Lower leg skin (tissue), 4 donors: ENCODE data around the gene SPARC. TPM values are rescaled to one million over a fixed set of nuclear protein-coding genes. Genes with fewer than 3 reads are reported as not detected.

Experiments
- DNase-seq, 2 donors: peaks; one replicate each; pipeline ENCODE4 v3.0.0-alpha.2; 2019; ENCODE audit warnings: low spot score in 2 of 2
- H3K4me3 ChIP-seq: fragments of 200-600 bp; sonication (generic); 2 replicates; pipeline ENCODE4 v1.5.1; 2017; ENCODE audit warnings: mild to moderate bottlenecking, low read depth; ENCODE audit not compliant: poor library complexity, severe bottlenecking
- CTCF ChIP-seq, 3 donors: fragments of 450-650 bp; IDR thresholded peaks; one replicate each; pipeline ENCODE4 v1.5.1; 2016; ENCODE audit warnings: antibody characterized with exemption in 3 of 3, mild to moderate bottlenecking in 3 of 3, moderate library complexity in 2 of 3
- POLR2A ChIP-seq, 2 donors: fragments of 450-650 bp; IDR thresholded peaks; one replicate each; pipeline ENCODE4 v1.6.1; 2016 to 2017; ENCODE audit warnings: antibody characterized with exemption in 2 of 2, mild to moderate bottlenecking in 1 of 2, moderate library complexity in 1 of 2
- WGBS, 2 donors: methylation state at CpG; one replicate each; pipeline ENCODE4 v1.1.5; 2018; 5-methylcytosine and 5-hydroxymethylcytosine counted together
- intact Hi-C: fragments of 100-400 bp; cut with DNase I; formaldehyde crosslinking; loops from one replicate; pipeline ENCODE4 v1.15.0; 2023; ENCODE audit warnings: low total_unique reads
- total RNA-seq, 4 donors: library from RNA; depleted of rRNA; stranded (reverse); fragments of >200 nt; gene quantifications; one replicate each; pipeline ENCODE4 v1.1.0, GENCODE V29; 2016

Gene SPARC
- total RNA-seq, 4 donors from 2014 or later, result 133 to 494 (median 213) TPM

DNA sequence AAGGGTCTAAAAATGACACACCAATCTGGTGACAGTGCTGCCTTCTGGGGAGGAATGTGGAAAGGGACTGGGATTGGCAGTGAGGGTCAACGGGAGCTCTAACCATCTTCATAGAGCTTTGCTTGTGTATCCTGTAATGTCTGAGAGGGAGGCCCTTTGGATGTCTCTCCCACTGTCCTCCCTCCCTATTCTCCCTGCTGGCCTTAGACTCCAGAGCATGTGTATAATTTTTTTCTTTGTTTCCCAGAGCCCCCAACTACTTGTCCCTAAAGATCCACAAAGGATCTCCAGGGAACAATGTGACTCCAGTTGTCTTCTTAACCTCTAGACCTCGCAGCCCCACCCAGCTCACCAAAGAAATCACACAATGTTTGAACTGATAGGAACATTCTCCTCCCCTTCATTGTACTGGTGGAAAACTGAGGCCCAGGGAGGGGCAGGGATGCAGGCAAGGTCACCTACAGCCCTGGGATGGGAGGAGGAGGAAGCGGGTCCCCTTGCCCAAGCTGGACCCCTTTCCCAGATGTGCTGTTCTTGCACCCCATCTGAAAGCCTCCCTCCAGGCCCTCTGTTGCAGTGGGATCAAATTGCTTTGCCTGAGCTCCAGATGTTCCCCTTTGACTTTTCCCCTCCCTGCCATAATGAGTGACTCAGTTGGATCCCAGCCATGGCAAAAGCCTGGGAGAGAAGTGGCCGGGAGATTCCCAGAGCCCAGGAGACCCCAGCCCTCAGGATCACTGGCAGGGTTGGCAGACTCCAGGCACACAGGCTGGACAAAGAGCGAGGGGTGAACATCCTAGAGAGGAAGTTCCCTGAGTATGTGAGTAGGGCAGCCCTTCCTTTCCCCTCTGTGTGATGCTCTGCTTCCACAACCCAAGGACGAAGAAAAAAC, 21.8 kb downstream of the SPARC start:
- intact Hi-C loops, result no loop called here
- DNase-seq, result no peak
- TF ChIP-seq CTCF (IDR thresholded peaks at IDR 0.05) (no peak), POLR2A (IDR thresholded peaks at IDR 0.05) (no peak)
- 38 to 43% methylated on average over 6 of the region's 6 CpGs for WGBS, 2 donors
- no peak overlapping the region for H3K4me3 ChIP-seq

- intact Hi-C loops, result no loop called here
Measured at GRCh38 chr5:151663617-151664293, 23.0 kb downstream of the SPARC start.

GRCh38 chr5:151662805-151663204, 23.9 kb downstream of the SPARC start:
- TF ChIP-seq CTCF (IDR thresholded peaks at IDR 0.05), result no peak
- no peak for TF ChIP-seq POLR2A (IDR thresholded peaks at IDR 0.05)
- WGBS, 2 donors, result 65 to 70% methylated on average over 4 of the region's 4 CpGs
- no peak for DNase-seq
- no peak overlapping the region for H3K4me3 ChIP-seq
- intact Hi-C loops, result no loop called here

More at GRCh38 chr5:151663617-151664293, 23.0 kb downstream of the SPARC start:
- peak in 1 of 2 donors; percentile 64 for DNase-seq
- no peak overlapping the region for H3K4me3 ChIP-seq
- TF ChIP-seq CTCF (IDR thresholded peaks at IDR 0.05) (no peak), POLR2A (IDR thresholded peaks at IDR 0.05) (no peak)
- WGBS, 2 donors, result 29 to 34% methylated on average over 17 of the region's 17 CpGs

DNA sequence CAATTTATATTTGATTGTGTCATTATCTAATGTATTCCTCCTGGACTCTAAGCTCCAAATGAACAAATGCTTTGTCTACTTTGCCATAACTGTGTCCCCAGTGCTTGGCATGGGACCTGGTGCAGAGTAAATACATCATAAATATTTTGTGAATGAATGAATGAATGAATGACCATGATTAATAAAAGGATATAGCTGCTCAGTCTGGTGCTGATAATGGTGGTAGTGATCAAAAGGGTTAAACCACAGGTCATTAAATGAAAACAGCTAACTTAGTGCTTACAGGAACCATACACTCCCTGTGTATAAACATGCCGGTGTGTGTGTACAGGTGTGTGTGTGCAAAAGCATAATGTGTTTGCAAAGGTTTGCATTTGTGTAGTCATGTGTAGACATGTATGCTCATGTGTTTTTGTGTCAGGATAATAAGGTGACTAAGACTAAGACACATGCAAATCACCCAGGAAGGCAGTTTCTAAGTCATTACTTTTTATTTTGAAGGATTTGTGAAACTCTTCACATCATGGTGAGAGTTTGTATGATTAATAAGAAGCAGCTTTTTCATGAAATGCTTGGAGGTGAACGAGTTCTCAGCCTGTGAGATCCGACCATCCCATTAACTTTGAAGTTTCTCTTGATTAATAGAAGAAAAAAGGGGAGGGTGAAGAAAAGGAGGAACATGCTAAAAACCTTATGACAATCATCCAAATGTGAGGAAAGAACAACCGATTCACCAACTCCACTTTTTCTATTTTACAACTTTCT, 24.6 kb downstream of the SPARC start:
- intact Hi-C loops, result no loop called here
- DNase-seq, result no peak
- 26 to 33% methylated on average over 4 of the region's 4 CpGs for WGBS, 2 donors
- no peak overlapping the region for H3K4me3 ChIP-seq
- no peak for TF ChIP-seq POLR2A (IDR thresholded peaks at IDR 0.05)
- TF ChIP-seq CTCF (IDR thresholded peaks at IDR 0.05), result no peak

DNA sequence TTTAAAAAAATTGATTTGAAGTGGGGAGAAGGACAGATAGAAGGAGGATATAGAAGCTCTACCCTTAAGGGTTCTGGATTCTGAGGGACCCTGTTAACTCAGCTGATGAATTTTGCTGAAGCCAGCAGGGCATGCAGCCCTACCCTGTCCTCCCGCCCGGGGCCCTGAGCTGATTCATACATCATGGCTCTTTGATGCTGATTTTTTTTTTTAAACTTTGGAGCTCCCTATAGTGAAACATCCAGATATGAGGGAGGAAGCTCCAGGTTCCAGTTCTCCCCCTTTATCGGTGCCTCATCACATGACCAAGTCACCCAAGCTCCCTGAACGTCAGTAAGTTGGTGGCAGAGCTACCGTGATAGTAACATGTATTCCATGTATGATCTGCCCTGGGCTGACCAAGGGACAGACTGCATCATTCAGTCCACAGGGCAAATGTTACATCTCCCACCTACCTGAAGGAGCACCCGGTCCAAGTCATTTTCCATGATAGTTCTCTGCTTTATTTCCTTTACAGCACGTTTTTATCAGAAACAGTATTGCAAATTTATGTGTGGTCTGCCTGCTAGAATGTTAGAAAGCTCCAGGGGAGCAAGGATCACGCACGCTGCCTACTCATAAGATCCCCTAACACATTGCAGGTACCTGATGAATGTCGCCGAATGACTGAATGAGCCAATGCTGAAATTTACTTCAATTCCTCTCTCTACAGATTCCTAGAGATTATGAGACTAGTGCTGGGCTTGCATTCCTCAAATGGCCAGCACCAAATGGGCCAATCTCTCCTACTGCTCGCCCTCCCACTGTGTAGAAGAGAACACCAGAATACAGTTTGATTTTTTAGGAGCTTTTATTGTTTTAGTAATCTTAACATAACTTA, 25.9 kb downstream of the SPARC start:
- intact Hi-C loops, result no loop called here
- DNase-seq, result no peak
- 36 to 45% methylated on average over 12 of the region's 12 CpGs for WGBS, 2 donors
- no peak overlapping the region for H3K4me3 ChIP-seq
- TF ChIP-seq POLR2A (IDR thresholded peaks at IDR 0.05) (no peak), CTCF (IDR thresholded peaks at IDR 0.05) (no peak)
